Left ventricle myocardium superior (tissue), 1 donor: ENCODE data around the gene TNFRSF21. TPM values are rescaled to one million over a fixed set of nuclear protein-coding genes. Genes with fewer than 3 reads are reported as not detected.
"Not testable (repeated sequence)": the region's sequence is repeated elsewhere in the genome, so short reads cannot be mapped to it uniquely, and the experiment has no call there.

Experiments
- ATAC-seq: fragments of 200-7000 bp; cut with Tn5 transposase; one replicate; pipeline ENCODE4 v1.9.1; 2020; ENCODE audit warnings: mild to moderate bottlenecking, moderate library complexity
- DNase-seq: peaks from one replicate; pipeline ENCODE4 v3.0.0-alpha.2; 2020
- intact Hi-C: fragments of 100-400 bp; cut with micrococcal nuclease; formaldehyde crosslinking; loops from one replicate; pipeline ENCODE4 v1.11.0; 2022
- total RNA-seq: library from RNA; stranded (reverse); fragmentation: NEBNext Ultra II Directional; extraction: Animal tissue kit (Norgen Biotek cat#: 25700); gene quantifications from one replicate; pipeline ENCODE4 v1.2.1, GENCODE V29; 2021
- donor health status: DM: no; HTN: yes; CAD: no; lungs with severe emphysema.

Gene TNFRSF21
- total RNA-seq, 1 donor from 2014 or later = 9.3 TPM

DNA sequence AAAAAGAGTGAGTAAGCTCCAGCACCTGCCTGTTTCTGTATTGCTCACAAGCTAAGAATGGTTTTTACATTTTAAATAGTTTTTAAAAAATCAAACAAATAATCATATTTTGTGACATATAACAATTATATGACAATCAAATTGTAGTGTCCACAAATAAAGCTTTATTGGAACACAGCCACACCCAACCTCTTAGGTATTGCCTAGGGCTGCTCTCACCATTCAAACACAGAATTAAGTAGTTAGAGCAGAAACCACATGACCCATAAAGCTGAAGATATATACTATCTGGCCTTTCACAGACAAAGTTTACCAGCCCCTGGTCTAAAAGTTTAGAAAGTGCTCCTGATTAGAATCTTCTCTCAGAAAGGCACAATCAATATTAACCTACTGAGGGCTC is 11.2 kb downstream of the TNFRSF21 start:
- intact Hi-C loops = no loop called here

DNA sequence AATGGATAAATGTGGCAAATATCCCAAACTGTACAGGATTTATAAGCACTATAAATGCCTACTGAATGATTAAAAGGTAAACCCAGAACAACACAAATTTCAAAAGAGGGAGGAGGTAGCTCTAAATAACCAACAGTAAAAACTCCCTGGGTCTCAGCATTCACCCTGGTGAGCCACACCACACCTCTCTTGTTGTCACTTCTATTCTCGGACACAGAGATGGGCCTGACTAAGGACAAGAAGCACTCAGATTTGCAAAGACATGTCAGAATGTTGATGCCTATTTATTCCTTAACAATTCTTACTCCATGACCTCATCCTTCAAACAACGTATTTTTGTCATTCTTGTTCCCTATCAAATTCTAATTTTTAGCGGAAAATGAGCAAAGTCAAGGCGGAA is 14.7 kb downstream of the TNFRSF21 start:
- ATAC-seq (no peak), DNase-seq (no peak)
- intact Hi-C loops = no loop called here

More for the DNA sequence above, 11.2 kb downstream of the TNFRSF21 start:
- no peak for ATAC-seq
- no peak for DNase-seq

DNA sequence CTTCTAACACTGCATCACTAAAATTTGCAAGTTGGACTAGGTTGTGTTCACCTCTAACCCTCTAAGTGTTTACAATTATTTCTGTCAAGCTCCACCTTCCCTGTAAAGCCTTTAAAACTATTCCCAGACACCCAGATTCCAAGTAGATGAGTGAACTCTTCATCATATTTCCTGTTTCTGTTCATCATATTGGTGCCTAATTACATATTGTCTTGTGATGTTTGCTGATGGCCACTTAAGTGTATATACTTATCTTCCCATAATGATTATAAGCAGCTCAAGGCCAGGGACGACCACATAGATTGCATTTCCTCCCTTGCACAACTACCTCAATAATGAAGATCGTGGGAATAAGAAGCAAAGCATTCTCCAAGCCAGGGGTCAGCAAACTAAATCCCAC is 16.8 kb downstream of the TNFRSF21 start:
- ATAC-seq = no peak
- intact Hi-C loops = no loop called here
- DNase-seq = no peak

DNA sequence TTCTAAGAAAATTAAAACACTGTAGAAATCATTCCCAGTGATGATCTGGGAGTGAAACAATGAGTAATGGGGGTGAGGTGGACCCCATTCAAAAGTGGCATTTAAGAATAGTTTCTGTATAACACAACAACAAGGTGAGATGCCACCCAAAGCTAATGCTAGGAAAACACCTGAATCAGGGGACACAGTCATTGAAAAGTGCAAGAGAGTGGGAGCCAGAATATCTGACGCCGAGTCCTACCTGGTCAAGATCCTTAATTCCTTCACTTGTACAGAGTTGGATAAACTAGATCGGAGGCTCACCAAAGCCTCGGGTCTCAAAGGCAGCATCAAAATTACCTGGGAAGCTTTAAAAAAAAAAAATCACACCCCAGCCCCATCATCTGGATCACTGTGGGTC is 17.7 kb downstream of the TNFRSF21 start:
- ATAC-seq = no peak

DNA sequence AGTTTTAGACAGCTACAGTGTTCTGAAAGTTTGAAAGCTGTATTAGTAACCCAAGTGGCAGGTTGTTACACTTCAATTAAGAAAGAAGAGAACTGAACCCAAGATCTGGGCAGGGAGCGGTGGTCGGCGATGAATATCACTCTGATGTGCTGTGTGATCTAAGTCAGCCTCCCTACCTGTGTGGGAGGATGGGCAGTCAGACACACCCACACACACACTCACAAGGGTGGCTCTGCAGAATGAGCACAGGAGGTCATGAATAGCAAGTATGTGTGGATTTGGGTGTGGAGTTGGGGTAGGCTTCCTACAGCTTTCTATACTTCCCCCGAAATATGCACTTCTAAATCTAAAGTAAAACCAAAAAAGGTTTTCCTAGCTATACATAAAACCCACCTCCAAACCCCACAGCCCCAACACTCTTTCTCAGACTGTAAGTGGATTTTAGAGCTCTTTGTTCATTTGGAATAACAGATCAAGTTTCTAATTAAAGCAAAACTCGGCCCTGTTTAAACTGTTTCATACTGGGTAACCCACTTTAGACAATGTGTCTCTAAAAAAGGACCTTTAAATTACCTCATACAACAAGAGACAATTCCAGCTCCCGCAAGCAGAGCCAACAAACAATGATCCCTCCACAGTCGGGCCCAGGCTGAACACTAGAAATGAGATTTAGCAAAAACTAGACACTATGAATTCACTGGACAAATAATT is 19.4 kb downstream of the TNFRSF21 start:
- ATAC-seq (no peak), DNase-seq (no peak)
- intact Hi-C loops = no loop called here

More for the DNA sequence above, 17.7 kb downstream of the TNFRSF21 start:
- intact Hi-C loops = no loop called here
- DNase-seq = no peak

DNA sequence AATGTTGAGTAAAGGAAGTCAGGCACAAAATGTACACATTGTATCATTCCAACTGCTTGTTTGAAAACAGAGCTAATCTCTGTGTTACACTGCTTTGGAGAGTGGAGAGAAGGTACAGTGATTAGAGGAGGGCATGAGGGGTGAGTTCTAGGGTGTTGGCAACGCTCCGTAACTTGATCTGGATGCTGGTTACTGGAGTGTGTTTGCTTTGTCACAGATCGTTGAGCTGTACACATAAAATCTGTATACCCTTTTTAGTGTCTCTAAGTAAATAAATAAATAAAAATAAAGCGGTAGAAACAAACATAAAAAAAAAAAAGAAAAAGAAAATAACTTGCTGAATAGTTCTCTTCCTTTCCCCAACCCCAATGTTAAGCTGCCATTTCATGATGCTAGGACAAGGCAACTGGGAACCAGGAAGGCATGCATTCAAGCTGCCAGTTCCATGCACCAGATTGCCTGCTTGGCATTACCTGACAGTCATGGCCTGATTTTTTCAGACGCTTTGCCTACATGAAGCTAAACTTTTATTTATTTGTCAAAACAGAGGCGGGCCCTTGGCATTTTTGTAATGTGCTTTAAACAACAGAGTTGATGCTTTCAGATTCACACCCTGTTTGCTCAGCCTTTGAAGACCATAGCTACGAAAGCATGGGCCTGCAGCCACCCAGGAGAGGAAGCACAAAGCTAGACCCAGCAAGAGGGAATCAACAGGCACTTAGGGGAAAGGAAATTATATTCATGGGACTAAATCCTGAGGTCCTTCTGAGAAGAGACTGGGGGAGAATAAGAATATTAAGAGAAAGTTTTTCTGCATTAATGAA is 21.2 kb downstream of the TNFRSF21 start:
- intact Hi-C loops = no loop called here
- DNase-seq (no peak), ATAC-seq (peak; percentile 66)

DNA sequence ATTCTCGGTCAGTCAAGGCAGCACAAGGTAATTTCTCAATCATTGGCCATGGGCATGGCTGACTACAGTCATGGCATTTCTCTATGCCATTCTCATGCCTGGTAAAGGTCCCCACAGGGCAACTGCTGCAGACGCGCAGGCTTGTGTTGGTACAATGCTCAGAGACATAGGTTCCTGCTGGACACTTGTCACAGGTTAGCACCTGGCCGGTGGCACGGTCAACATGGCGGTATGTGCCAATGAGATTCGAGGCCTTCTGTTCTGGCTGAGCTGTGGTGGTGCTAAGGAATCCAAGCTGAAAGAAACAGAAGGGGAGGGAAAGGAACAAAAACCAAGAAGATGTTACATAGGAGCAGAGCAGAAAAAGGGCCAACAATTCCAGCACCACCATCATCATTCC is 23.4 kb downstream of the TNFRSF21 start:
- ATAC-seq (no peak), DNase-seq (no peak)
- intact Hi-C loops = no loop called here

DNA sequence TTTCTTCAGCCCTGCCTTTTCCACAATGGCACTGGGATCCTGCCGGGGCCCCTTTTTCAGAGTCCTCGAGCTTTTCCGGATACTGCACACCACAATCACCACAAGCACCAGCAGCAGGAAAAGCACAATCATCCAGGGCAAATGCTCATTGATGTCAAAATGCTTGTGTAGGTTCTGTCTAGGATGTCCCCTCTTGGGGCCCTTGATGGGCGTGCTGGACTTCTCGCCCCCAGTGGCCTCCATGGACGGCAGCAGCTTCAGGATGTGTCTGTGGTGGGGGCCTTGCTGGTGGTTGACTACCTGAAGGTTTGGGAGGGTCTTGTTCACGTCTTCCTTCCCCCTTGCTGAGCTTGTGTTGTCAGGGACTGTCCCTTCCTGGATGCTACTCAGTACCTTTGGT is 25.7 kb downstream of the TNFRSF21 start:
- intact Hi-C loops = no loop called here
- ATAC-seq (no peak), DNase-seq (no peak)

DNA sequence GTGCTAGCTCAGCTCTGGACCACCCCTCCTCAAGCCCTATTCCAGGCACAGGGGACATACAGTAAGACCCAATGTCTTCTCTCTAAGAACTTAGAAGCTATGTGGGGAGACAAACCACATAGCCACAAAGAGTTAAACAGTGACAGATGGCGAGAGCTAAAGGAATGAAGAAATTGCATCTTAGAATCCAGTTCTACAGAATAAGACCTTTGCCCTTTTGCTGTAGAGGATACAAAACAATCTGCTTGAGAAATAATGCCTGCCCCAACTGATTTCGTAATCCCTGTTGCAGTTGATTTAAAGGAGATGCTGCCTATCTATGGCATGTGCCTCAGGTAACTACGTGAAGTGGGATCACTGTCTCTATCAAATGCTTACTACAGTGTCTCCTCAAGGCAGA is 31.2 kb downstream of the TNFRSF21 start:
- ATAC-seq (no peak), DNase-seq (no peak)
- intact Hi-C loops = no loop called here

DNA sequence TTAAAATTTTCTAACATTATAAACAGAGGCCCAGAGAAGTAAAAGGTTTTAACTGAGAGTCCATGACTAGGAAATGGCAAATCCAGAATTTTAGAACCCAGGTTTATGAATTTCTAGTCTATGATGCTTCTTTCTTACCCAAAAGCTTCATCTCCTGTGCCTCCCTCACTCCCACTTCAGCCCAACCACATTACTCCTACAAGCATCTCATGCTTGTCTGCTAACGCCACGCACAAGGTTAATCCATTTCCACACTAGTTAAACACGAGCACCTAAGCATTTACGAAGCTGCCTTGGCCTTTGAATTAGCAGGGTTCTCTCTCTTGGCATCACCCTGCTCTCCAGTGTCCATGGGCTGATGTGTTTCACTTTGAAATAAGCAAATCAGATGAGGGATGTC is 32.0 kb downstream of the TNFRSF21 start:
- DNase-seq = no peak
- ATAC-seq = no peak
- intact Hi-C loops = no loop called here

DNA sequence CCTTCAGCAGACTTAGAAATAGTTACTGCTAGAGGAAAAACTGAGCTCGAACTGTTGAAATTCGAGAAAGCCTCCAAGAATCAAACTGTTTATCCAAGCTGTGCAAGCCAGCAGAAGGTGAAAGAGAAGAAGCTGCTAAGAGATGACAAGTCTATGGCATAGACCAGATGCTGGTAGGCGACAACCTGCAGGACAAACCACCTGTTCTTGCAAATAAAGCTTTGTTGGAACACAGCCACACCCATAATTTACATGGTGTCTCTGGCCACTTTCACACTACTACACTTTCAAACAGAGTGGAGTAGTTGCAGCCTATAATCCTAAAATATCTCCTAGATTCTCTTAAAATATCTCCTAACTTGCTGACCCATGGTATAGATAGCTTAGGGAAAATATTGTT is 33.3 kb downstream of the TNFRSF21 start:
- intact Hi-C loops = no loop called here
- DNase-seq = no peak
- no peak for ATAC-seq

DNA sequence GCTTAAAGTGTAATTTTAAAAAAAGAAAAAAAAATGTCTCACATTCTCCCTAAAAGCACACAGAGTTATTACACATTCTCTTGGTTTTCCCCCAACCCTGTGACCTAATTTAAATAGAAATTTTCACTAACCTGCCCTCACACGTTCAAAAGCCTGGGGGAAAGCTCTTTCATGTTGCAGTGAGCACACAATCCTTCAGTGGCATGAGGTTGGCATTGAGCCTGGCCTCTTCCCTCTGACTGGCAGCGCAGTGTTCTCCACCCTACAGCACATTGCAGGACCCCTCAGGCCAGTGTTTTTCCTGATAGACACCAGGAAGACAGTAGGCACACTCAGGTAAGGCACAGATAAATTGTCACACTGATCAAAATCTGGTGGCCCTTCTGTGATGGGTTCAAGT is 34.1 kb downstream of the TNFRSF21 start:
- intact Hi-C loops = no loop called here
- DNase-seq (no peak), ATAC-seq (no peak)

DNA sequence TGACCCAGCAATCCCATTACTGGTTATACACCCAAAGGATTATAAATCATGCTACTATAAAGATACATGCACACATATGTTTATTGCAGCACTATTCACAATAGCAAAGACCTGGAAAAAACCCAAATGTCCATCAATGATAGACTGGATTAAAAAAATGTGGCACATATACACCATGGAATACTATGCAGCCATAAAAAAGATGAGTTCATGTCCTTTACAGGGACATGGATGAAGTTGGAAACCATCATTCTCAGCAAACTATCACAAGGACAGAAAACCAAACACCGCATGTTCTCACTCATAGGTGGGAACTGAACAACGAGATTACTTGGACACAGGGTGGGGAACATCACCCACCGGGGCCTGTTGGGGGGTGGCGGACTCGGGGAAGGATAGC is 34.6 kb downstream of the TNFRSF21 start:
- intact Hi-C loops, DNase-seq, ATAC-seq: not testable (repeated sequence)

DNA sequence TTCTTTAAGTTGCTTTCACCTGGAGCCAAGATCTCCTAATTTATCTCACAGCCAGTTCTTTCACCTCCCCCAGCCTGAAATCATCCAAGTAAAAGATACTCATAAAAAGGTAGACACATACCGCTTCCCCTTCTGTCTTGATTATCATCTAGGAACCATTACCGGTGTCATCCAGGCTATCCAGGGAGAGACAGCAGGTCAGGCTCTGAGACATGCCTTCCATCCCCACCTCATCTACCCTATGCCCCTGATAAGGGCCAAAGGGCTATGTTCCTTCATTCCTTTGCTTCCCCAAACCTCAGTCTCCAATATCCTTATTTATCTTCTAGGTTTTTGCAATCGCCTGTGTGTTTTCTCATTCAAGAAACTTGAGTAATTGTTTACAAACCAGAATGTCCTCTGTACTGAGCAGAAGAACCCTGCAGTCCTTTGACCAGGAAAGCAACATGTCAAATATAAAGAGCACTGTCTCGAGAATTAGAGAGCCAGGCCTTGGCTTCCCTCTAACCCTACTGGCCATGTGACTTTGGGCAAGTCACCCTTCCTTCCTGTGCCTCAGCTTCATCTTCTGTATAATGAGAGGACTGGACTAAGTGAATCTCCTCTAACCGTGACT is 41.0 kb downstream of the TNFRSF21 start:
- ATAC-seq (no peak), DNase-seq (no peak)
- intact Hi-C loops = no loop called here

DNA sequence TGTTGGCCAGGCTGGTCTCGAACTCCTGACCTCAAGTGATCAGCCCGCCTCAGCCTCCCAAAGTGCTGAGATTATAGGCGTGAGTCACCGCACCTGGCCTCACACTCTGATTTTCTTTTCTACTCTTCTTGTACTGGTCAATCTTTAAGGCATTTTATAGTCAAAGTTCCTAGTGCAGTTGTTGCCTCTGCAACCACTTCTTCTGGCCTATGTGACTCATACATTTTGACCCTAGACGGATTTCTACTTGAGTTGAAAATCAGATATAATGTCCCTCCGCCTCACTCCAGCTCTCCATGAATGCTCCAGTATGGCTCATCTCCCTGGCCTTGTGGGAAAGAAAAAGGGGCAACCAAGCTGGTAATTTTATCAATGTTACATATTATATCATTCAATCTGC is 42.4 kb downstream of the TNFRSF21 start:
- DNase-seq = no peak
- ATAC-seq = no peak
- intact Hi-C loops = no loop called here

DNA sequence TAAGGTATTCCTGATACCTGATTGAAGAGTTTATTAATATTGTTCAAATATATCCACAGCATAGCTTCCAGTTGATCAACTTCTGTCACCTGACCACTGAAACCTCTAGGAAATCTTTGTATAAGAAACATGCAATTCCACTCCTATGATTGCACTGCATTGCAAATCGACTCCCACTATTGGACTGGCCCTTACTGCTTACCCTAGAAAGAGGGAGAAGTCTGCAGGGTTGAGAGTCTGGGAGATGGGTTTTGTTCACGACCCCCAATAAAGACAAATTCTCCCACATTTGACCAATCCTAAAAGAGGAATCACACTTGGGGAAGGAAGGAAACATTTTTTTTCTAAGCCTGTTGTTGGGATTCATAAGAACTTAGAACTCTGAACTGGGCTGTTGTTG is 43.7 kb downstream of the TNFRSF21 start:
- DNase-seq (no peak), ATAC-seq (no peak)
- intact Hi-C loops = no loop called here

DNA sequence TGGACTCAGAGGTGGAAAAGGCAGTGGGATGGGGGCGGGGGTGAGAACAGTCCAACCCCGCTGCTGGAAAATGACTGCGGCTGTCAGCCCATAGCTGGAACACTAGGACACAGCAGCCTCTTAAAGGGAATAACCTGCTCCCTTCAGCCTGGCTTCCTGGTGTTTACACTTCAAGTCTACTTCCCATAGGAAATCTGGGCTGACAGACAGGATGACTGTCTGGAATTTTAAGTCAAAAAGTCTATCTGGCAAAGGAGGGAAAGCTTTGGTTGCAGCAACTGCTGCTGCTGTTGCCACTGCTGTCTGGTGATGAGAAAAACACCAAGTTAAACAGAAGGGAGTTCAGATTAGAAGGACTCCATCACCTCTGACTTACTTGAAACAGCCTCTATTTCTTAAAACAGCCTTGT is 44.9 kb downstream of the TNFRSF21 start:
- intact Hi-C loops = no loop called here
- ATAC-seq = peak; percentile 50
- DNase-seq = no peak

DNA sequence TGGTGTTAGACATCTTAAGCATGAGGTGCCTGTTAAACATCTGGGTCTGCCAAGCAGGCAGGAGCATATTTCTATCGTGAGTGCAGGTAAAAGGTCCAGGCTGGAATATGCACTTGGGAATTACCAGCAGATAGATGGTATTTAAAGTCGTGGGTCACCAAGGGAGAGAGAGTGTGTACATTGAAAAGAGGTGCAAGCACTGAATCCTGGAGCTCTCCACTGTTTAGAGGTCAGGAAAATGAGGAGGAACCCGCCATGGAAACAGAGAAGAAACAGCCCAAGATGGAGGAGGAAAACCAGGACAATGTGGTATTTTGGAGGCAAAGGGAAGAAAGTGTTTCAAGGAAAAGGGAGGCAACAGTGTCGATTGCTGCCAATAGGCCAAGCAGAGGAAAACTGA is 46.4 kb downstream of the TNFRSF21 start:
- ATAC-seq = no peak
- intact Hi-C loops = no loop called here
- DNase-seq = no peak

DNA sequence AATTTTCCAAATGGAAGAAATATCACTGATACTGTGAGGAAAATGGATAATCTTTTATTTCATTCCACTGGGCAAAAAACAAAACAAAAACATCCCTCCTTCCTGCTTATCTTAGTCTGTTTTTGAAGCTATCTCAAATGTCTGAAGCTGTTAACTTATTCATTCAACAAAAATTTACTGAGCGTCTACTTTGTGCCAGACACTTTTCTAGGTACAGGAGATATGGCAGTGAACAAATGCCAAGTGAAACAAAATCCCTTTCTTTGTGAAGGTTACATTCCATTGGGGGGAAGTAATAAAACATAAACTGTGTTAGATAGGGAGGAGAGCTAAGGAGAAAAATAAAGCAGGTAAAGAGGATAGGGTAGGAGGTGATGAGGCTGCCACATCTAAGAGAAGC is 47.5 kb downstream of the TNFRSF21 start:
- no peak for DNase-seq
- no peak for ATAC-seq
- intact Hi-C loops = no loop called here

DNA sequence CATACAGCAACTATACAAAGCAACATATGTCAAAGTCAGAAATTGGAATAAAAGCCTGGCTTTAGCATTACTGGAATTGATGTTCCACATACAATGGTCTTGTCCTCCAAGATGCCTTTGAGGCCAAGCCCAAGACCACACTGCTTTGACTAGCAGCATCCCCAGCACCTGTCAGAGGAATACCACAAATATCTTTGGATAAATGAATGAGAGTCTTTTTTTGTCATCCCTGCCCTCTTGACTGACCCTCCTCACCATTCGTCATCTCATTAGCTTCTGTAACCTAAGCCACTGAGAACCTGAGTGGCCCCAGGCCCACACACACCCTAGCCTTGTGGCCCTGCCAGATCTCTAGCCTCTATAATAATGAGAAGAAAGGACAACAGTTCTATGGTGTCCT is 48.5 kb downstream of the TNFRSF21 start:
- intact Hi-C loops = no loop called here
- ATAC-seq = no peak
- DNase-seq = no peak
